SK-N-SH (cell line): ENCODE data around the gene CTRB1. TPM values are rescaled to one million over a fixed set of nuclear protein-coding genes. Genes with fewer than 3 reads are reported as not detected.

Experiments
- CTCF ChIA-PET: fragments of 300-600, 350-600 bp; formaldehyde crosslinking; extraction: SDS; loops from one replicate; lab custom pipeline; 2021; lab: Yijun Ruan, JAX
- POLR2A ChIA-PET: fragments of 350-600 bp; sonication (Branson Sonifier 250); formaldehyde crosslinking; extraction: SDS; loops from one replicate; lab custom pipeline; 2020; ENCODE audit warnings: antibody characterized with exemption, inconsistent platforms; lab: Yijun Ruan, JAX
- DNase-seq: peaks from one replicate; pipeline ENCODE4 v3.0.0; 2012
- H2AFZ ChIP-seq: fragments of 200-600 bp; sonication (generic); 2 replicates; pipeline ENCODE4 v1.8.1; 2016; ENCODE audit warnings: antibody characterized with exemption, mild to moderate bottlenecking, low read depth
- H3F3A ChIP-seq: fragments of 200-600 bp; sonication (generic); replicated peaks from 2 replicates; pipeline ENCODE3; 2016; ENCODE audit warnings: antibody characterized with exemption, mild to moderate bottlenecking; ENCODE audit not compliant: insufficient read depth
- H3K27ac ChIP-seq, 2 experiments: fragments of 200-500 bp in 1 of 2; fragments of 200-600 bp in 1 of 2; sonication (Bioruptor generic) in 1 of 2; sonication (generic), shearing (Covaris generic) in 1 of 2; 2 replicates each; pipeline versions ENCODE4 v1.5.1 to v1.6.1; 2014 to 2016; ENCODE audit warnings: low read depth in 2 of 2, inconsistent platforms in 1 of 2, low read length in 1 of 2, mild to moderate bottlenecking in 1 of 2, mixed read lengths in 1 of 2
- H3K27me3 ChIP-seq: fragments of 200-600 bp; sonication (generic), shearing (Covaris generic); 2 replicates; pipeline ENCODE4 v1.6.1; 2016; ENCODE audit warnings: mixed run types; ENCODE audit not compliant: insufficient read depth
- H3K36me3 ChIP-seq, 2 experiments: fragments of 200-500 bp in 1 of 2; fragments of 200-600 bp in 1 of 2; sonication (Bioruptor generic) in 1 of 2; sonication (generic) in 1 of 2; replicated peaks in 1 of 2; 2 replicates each; pipeline versions ENCODE3 to v1.5.1; 2014 to 2016; ENCODE audit warnings: low read length in 1 of 2, mild to moderate bottlenecking in 1 of 2; ENCODE audit not compliant: insufficient read depth in 2 of 2, control insufficient read depth in 1 of 2
- H3K4me1 ChIP-seq, 2 experiments: fragments of 200-500 bp in 1 of 2; fragments of 200-600 bp in 1 of 2; sonication (Bioruptor generic) in 1 of 2; sonication (generic), shearing (Covaris generic) in 1 of 2; 2 replicates each; pipeline versions ENCODE4 v1.5.1 to v1.6.1; 2014 to 2016; ENCODE audit warnings: low read depth in 1 of 2, low read length in 1 of 2, mixed run types in 1 of 2; ENCODE audit not compliant: insufficient read depth in 2 of 2, control insufficient read depth in 1 of 2
- H3K4me2 ChIP-seq: fragments of 200-600 bp; sonication (generic), shearing (Covaris generic); 2 replicates; pipeline ENCODE4 v1.6.1; 2017; ENCODE audit warnings: mixed run types
- H3K4me3 ChIP-seq, 2 experiments: fragments of 200-500 bp in 1 of 2; fragments of 200-600 bp in 1 of 2; sonication (Bioruptor generic) in 1 of 2; sonication (generic), shearing (Covaris generic) in 1 of 2; 2 replicates each; pipeline versions ENCODE4 v1.5.1 to v1.8.1; 2014 to 2016; ENCODE audit warnings: low read depth in 2 of 2, inconsistent platforms in 1 of 2, low read length in 1 of 2, mild to moderate bottlenecking in 1 of 2, mixed read lengths in 1 of 2, moderate library complexity in 1 of 2
- H3K79me2 ChIP-seq: fragments of 200-600 bp; sonication (generic); 2 replicates; pipeline ENCODE4 v1.8.1; 2017; ENCODE audit warnings: mild to moderate bottlenecking; ENCODE audit not compliant: insufficient read depth
- H3K9ac ChIP-seq: fragments of 200-600 bp; sonication (generic); 2 replicates; pipeline ENCODE4 v1.6.1; 2017; ENCODE audit warnings: mixed run types
- H3K9me2 ChIP-seq: fragments of 200-600 bp; sonication (generic); 2 replicates; pipeline ENCODE4 v1.6.1; 2017; ENCODE audit warnings: mixed run types
- H3K9me3 ChIP-seq: fragments of 200-600 bp; sonication (generic); 2 replicates; pipeline ENCODE4 v1.6.1; 2017; ENCODE audit warnings: mixed run types, mild to moderate bottlenecking, moderate library complexity
- H4K20me1 ChIP-seq: fragments of 200-600 bp; sonication (generic); 2 replicates; pipeline ENCODE4 v1.6.1; 2017; ENCODE audit warnings: mild to moderate bottlenecking, mixed run types; ENCODE audit not compliant: insufficient read depth
- CHD2 ChIP-seq: fragments of 150-350 bp; IDR thresholded peaks from 2 replicates; pipeline ENCODE4 v1.6.1; 2018; ENCODE audit warnings: low read length; ENCODE audit not compliant: partially characterized antibody
- ELF1 ChIP-seq: IDR thresholded peaks from 2 replicates; pipeline ENCODE4 v1.4.0; 2012
- EP300 ChIP-seq, 2 experiments: IDR thresholded peaks; 2 replicates each; pipeline versions ENCODE4 v1.4.0 to v1.6.1; 2012; ENCODE audit warnings: borderline replicate concordance in 1 of 2, low read depth in 1 of 2, low read length in 1 of 2
- FOSL2 ChIP-seq: IDR thresholded peaks from 2 replicates; pipeline ENCODE4 v1.4.0; 2012; ENCODE audit warnings: low read depth, mild to moderate bottlenecking, moderate library complexity, borderline replicate concordance
- FOXM1 ChIP-seq: IDR thresholded peaks from 2 replicates; pipeline ENCODE4 v1.4.0; 2012; ENCODE audit warnings: low read depth, mild to moderate bottlenecking
- GATA2 ChIP-seq: sonication (generic); formaldehyde crosslinking; IDR thresholded peaks from 2 replicates; pipeline ENCODE4 v1.5.0; 2020; ENCODE audit warnings: mild to moderate bottlenecking, missing genetic modification reagents
- JUND ChIP-seq: IDR thresholded peaks from 2 replicates; pipeline ENCODE4 v1.4.0; 2012
- MEF2A ChIP-seq: IDR thresholded peaks from 2 replicates; pipeline ENCODE4 v1.4.0; 2012; ENCODE audit warnings: low read depth, borderline replicate concordance
- NFIC ChIP-seq: IDR thresholded peaks from 2 replicates; pipeline ENCODE4 v1.4.0; 2012; ENCODE audit warnings: borderline replicate concordance
- PBX3 ChIP-seq: IDR thresholded peaks from 2 replicates; pipeline ENCODE4; 2012
- RCOR1 ChIP-seq: fragments of 150-350 bp; IDR thresholded peaks from 2 replicates; pipeline ENCODE4 v1.6.1; 2017; ENCODE audit warnings: antibody characterized with exemption, low read length
- REST ChIP-seq: IDR thresholded peaks from 2 replicates; pipeline ENCODE4 v1.6.1; 2012; ENCODE audit warnings: mild to moderate bottlenecking, low read depth, low read length, moderate library complexity
- RFX5 ChIP-seq: IDR thresholded peaks from 2 replicates; pipeline ENCODE4 v1.6.1; 2012; ENCODE audit warnings: mild to moderate bottlenecking, improper control_type of control experiment, low read length
- RXRA ChIP-seq: IDR thresholded peaks from 2 replicates; pipeline ENCODE4 v1.4.0; 2012; ENCODE audit warnings: low read depth, mild to moderate bottlenecking, borderline replicate concordance
- SMC3 ChIP-seq: IDR thresholded peaks from 2 replicates; pipeline ENCODE4 v1.6.1; 2012; ENCODE audit warnings: low read depth, low read length, improper control_type of control experiment
- TEAD4 ChIP-seq: IDR thresholded peaks from 2 replicates; pipeline ENCODE4 v1.4.0; 2012; ENCODE audit warnings: mild to moderate bottlenecking, borderline replicate concordance; ENCODE audit not compliant: insufficient read depth
- YY1 ChIP-seq: IDR thresholded peaks from 2 replicates; pipeline ENCODE4 v1.4.0; 2012; ENCODE audit warnings: low read depth, mild to moderate bottlenecking
- ZBTB33 ChIP-seq: IDR thresholded peaks from 2 replicates; pipeline ENCODE4 v1.4.0; 2012; ENCODE audit warnings: low read depth, borderline replicate concordance
- WGBS: methylation state at CpG from one replicate; pipeline ENCODE4 v1.1.6; 2017; ENCODE audit warnings: low lambda C conversion rate; 5-methylcytosine and 5-hydroxymethylcytosine counted together
- polyA plus RNA-seq, 3 experiments: library from polyadenylated mRNA; depleted of rRNA; stranded (reverse); fragments of >200 nt; gene quantifications; 2 replicates each; pipeline ENCODE4 v1.2.3, GENCODE V29; 2012
- TF ChIP-seq, protein P1 (sequence below): fragments of 200-600 bp; sonication (generic); IDR thresholded peaks from 2 replicates; pipeline ENCODE4 v1.6.1; 2017; ENCODE audit warnings: antibody characterized with exemption, mild to moderate bottlenecking, moderate library complexity
- TF ChIP-seq, protein P2 (sequence below): fragments of 150-350 bp; IDR thresholded peaks from 2 replicates; pipeline ENCODE4 v1.6.1; 2017; ENCODE audit warnings: antibody characterized with exemption, low read length, low read depth, borderline replicate concordance
- TF ChIP-seq, protein P3 (sequence below): IDR thresholded peaks from 2 replicates; pipeline ENCODE4 v1.4.0; 2012; ENCODE audit warnings: low read depth, borderline replicate concordance

CTRB1 gene
- polyA plus RNA-seq, 1 of the 3 experiments (the other 2 are of a cell fraction) = not detected

GRCh38 chr16:75193265-75193650 lies 25.5 kb upstream of the CTRB1 start (continued):
- no peak for TF ChIP-seq TEAD4
- TF ChIP-seq REST = no peak
- TF ChIP-seq RXRA = no peak

DNA sequence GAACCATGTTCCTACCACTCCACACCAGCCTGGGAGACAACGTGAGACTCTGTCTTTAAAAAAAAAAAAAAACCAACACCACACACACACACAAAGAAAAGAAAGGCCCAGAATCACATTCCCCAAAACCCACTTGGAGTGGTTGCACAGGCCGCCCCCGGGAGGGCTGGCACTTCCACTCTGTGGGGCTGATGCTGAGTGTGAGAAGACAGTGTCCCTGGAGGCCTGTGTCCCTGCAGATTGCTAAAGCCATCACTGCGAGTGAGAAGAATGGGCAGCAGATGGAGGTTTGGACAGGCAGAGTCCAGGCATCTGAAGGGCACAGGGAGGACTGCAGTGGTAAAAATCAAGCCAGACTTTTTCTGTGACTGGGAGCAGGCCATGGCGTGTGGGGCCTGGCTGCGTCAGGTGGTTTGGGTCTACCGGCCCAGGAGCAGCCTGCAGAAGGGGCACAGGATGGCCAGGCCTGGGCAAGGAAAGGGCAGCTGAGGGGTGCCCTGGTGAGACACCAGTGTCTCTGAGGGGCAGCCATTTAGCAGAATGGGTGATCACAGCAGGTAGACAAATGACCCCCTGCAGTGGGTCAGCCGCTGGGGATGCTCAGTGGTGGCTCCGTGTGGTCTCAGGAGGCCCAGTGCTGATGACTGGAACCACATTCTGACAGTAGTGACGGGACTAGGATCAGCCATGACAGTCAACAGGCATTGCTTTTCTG lies 24.9 kb upstream of the CTRB1 start:
- H3K4me3 ChIP-seq = no peak overlapping the region
- CTCF ChIA-PET = interaction anchor here (1.3 kb wide), 1 partner anchor 40 kb away, joined by 6 read pairs; no protein-coding TSS in a partner anchor
- H3K27me3 ChIP-seq = no peaks in the 10 kb centered on the region; the same call in 1 of the 2 replicates
- H4K20me1 ChIP-seq = no peaks in the 10 kb centered on the region
- no peaks in the 10 kb centered on the region for H3F3A ChIP-seq
- 81% methylated on average over 7 of the region's 10 CpGs for WGBS
- H3K9me3 ChIP-seq = no peaks in the 10 kb centered on the region
- no peak overlapping the region for H3K9ac ChIP-seq
- H3K79me2 ChIP-seq = no peaks in the 10 kb centered on the region
- no peak for DNase-seq
- no peaks in the 10 kb centered on the region for H3K9me2 ChIP-seq
- POLR2A ChIA-PET = no interaction called here
- peaks cover 0 to 8% of the 10 kb centered on the region in 2 experiments; a peak in 1 of 4 replicates for H3K4me1 ChIP-seq
- no peaks in the 10 kb centered on the region for H3K36me3 ChIP-seq
- no peak overlapping the region for H3K4me2 ChIP-seq
- H3K27ac ChIP-seq = no peak overlapping the region
- H2AFZ ChIP-seq = no peak overlapping the region
- TF ChIP-seq GATA2 (CRISPR knock-in tag) = no peak
- TF ChIP-seq CHD2 = no peak
- TF ChIP-seq RFX5 = no peak
- TF ChIP-seq, protein P1, sequence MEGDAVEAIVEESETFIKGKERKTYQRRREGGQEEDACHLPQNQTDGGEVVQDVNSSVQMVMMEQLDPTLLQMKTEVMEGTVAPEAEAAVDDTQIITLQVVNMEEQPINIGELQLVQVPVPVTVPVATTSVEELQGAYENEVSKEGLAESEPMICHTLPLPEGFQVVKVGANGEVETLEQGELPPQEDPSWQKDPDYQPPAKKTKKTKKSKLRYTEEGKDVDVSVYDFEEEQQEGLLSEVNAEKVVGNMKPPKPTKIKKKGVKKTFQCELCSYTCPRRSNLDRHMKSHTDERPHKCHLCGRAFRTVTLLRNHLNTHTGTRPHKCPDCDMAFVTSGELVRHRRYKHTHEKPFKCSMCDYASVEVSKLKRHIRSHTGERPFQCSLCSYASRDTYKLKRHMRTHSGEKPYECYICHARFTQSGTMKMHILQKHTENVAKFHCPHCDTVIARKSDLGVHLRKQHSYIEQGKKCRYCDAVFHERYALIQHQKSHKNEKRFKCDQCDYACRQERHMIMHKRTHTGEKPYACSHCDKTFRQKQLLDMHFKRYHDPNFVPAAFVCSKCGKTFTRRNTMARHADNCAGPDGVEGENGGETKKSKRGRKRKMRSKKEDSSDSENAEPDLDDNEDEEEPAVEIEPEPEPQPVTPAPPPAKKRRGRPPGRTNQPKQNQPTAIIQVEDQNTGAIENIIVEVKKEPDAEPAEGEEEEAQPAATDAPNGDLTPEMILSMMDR = no peak
- no peak for TF ChIP-seq FOSL2
- no peak for TF ChIP-seq YY1
- no peak for TF ChIP-seq EP300 (IDR thresholded peaks at IDR 0.05; ENCODE audit: borderline replicate concordance in 1 of 2, low read depth in 1 of 2, low read length in 1 of 2)
- no peak for TF ChIP-seq TEAD4
- TF ChIP-seq, protein P2, sequence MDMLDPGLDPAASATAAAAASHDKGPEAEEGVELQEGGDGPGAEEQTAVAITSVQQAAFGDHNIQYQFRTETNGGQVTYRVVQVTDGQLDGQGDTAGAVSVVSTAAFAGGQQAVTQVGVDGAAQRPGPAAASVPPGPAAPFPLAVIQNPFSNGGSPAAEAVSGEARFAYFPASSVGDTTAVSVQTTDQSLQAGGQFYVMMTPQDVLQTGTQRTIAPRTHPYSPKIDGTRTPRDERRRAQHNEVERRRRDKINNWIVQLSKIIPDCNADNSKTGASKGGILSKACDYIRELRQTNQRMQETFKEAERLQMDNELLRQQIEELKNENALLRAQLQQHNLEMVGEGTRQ = no peak
- TF ChIP-seq ELF1 = no peak
- TF ChIP-seq RCOR1 = no peak
- no peak for TF ChIP-seq NFIC
- TF ChIP-seq RXRA = no peak
- TF ChIP-seq FOXM1 = no peak
- TF ChIP-seq SMC3 = no peak
- TF ChIP-seq MEF2A = no peak
- TF ChIP-seq JUND = no peak
- TF ChIP-seq, protein P3, sequence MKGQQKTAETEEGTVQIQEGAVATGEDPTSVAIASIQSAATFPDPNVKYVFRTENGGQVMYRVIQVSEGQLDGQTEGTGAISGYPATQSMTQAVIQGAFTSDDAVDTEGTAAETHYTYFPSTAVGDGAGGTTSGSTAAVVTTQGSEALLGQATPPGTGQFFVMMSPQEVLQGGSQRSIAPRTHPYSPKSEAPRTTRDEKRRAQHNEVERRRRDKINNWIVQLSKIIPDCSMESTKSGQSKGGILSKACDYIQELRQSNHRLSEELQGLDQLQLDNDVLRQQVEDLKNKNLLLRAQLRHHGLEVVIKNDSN = no peak
- no peak for TF ChIP-seq PBX3
- no peak for TF ChIP-seq ZBTB33
